ENCODE measurements around the gene PLCB3.

PLCB3 gene

DNA sequence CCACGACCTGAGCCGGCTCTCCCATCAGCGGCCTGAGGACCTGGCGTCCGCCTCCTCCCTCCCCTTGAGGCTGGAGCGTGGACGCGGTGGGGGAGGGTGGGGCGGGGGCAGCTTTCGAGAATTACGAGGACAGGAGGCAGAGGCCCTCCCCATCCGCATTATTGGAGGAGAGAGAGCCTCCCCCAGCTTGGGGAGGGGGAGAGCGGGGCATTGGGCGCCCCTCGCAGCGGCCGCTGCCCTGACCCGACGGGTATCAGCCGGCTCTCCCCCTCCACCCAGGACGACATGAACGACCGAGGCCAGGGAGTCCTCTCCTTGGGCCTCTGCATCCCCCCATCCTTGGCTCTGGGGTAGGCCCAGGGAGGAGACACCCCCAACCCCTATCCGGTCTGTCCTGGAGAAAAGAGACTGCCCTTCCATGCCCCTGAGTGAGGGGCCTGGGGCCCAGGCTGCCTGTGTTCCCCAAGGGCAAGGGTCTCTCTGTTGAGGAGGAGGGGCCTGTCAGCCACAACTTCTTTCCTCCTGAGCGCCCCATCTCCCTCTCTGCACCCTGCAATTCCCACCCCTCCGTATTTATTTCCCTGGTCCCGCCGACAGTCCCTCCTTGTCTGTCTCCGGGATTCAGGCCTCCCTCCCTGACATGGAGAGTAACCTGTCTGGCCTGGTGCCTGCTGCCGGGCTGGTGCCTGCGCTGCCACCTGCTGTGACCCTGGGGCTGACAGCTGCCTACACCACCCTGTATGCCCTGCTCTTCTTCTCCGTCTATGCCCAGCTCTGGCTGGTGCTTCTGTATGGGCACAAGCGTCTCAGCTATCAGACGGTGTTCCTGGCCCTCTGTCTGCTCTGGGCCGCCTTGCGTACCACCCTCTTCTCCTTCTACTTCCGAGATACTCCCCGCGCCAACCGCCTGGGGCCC is 34.8 kb downstream of the PLCB3 start:
- DNase-seq (ENCODE audit: low read depth in 2 of 2): no peak

DNA sequence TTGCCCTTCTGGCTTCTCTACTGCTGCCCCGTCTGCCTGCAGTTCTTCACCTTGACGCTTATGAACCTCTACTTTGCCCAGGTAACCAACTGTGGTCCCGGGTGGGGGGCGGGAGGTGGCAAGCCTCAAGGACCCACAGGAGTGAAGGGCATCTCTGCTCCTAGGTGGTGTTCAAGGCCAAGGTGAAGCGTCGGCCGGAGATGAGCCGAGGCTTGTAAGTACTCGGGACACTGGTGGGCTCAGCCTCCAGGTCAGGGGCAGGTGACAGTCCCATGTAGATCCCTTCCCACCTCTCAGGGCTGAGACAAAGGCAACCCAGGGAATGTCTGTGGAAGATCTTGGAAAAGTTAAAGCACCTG is 35.5 kb downstream of the PLCB3 start:
- DNase-seq (ENCODE audit: low read depth in 2 of 2): no peak

DNA sequence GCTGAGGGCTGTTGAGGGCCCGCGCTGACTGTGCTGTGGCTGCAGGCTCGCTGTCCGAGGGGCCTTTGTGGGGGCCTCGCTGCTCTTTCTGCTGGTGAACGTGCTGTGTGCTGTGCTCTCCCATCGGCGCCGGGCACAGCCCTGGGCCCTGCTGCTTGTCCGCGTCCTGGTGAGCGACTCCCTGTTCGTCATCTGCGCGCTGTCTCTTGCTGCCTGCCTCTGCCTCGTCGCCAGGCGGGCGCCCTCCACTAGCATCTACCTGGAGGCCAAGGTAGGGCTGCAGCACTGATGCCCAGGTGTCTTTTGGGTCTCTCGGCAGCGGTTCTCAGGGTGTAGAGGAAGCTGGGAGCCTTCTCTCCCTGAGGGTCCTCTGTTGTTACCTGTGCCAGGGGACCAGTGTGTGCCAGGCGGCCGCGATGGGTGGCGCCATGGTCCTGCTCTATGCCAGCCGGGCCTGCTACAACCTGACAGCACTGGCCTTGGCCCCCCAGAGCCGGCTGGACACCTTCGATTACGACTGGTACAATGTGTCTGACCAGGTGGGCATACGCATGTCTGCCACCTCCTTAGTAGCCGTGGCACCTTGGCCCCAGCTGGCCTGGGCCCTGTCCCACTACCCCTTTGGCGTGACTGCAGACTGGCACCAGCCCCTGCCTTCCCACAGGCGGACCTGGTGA is 36.5 kb downstream of the PLCB3 start:
- no peak for DNase-seq (ENCODE audit: low read depth in 2 of 2)

DNA sequence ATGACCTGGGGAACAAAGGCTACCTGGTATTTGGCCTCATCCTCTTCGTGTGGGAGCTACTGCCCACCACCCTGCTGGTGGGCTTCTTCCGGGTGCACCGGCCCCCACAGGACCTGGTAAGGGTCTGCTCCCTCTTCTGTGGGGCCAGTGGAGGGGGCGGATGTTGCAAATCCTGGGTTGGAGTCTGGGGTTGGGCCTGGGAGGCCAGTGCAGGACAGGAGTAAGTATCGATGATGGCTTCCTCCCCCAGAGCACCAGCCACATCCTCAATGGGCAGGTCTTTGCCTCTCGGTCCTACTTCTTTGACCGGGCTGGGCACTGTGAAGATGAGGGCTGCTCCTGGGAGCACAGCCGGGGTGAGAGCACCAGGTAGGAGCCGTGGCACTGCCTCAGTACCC is 37.0 kb downstream of the PLCB3 start:
- no peak for DNase-seq (ENCODE audit: low read depth in 2 of 2)

DNA sequence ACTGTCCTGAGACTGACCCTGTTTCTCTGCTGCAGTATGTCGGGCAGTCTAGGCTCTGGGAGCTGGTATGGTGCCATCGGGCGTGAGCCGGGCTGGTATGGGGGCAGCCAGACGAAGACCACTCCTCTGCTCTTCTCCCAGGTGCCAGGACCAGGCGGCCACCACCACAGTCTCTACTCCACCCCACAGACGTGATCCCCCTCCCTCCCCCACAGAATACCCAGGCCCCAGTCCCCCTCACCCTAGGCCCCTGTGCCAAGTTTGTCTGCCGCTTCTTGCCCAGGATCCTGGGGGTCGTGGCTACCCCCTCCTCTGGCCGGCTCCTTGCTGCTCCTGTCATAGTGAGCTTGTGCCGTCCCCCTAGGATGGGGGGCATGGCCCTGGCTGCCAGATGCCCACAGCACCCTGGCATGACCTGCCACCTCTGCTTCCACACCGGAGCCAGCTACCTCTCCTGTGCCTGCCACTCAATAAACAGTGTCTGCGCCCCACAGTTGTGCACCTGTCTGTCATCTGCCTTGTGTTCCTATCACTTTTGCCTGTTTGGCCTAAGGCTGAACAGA is 37.8 kb downstream of the PLCB3 start:
- no peak for DNase-seq (ENCODE audit: low read depth in 2 of 2)

DNA sequence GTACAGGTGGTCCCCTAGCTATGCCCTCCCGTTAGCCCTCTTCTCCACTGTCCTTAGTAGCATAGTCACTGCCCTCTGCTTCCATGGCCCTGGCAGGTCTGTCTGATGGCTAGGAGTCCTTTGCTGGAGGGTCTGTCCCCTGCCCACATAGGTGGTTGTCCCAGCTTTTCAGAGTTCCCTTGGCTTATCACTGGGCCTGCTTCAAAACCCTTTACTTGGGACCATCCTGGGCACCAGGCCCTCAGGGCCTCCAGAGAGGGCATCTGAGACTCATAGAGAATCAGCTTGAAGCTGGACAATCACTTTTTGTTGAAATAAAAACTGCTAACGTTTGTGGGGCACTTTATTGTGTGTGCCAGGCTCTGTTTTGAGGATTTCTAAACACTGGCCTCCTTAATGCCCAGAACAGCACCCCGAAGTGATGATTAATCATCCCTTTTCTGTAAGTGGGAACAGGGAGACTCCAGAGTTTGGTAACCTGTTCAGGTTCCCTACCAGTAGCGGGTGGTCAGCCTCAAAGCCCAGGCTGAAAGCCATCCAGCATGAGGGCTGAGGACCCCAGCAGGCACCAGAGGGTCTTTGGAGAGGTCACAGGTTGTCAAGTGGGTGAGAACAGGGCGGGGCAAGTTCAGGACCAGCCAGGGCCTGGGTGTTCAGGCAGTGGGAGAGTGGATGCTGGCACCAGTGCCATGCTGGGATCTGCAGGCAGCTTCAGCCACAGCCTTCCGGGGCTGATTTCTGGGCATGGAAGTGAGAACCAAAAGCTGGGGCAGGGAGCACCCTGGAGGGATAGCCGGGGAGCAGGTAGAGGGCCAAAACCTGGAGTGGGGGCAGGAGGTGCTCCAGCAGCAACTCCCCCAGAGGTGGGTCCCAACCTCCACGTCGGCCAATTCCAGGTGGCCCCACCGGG is 39.3 kb downstream of the PLCB3 start:
- DNase-seq (ENCODE audit: low read depth in 2 of 2): no peak

DNA sequence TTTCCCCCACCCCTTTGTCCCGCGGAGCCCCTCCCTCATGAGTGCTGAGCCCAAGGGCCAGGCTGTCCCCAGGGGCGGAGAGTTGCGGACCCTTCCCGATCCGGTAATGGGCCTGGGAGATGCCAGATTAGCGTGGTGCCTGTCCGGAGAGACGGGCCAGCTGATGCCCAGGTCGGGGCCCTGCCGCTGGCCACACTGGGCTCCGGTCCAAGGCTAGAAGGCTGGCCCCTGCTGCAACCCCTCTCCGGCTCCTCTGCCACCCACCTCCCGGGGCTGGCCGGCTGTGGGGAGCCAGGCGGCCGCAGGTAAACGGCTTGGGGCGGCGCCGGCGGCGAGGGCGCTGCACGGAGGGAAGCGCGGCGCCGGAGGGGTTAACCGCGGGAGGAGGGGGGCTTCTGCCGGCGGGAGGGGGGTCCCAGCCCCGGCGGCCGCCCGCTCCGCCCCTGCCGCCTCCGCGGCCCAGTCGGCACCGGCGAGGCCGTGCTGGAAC is 40.0 kb downstream of the PLCB3 start, which contains the start of gene KCNK4:
TSS of gene KCNK4 (plus strand) at position 41 of the 490 bp plus-strand sequence. CDS start 1,717 bp downstream, outside the sequence.
- no peak for DNase-seq (ENCODE audit: low read depth in 2 of 2)

DNA sequence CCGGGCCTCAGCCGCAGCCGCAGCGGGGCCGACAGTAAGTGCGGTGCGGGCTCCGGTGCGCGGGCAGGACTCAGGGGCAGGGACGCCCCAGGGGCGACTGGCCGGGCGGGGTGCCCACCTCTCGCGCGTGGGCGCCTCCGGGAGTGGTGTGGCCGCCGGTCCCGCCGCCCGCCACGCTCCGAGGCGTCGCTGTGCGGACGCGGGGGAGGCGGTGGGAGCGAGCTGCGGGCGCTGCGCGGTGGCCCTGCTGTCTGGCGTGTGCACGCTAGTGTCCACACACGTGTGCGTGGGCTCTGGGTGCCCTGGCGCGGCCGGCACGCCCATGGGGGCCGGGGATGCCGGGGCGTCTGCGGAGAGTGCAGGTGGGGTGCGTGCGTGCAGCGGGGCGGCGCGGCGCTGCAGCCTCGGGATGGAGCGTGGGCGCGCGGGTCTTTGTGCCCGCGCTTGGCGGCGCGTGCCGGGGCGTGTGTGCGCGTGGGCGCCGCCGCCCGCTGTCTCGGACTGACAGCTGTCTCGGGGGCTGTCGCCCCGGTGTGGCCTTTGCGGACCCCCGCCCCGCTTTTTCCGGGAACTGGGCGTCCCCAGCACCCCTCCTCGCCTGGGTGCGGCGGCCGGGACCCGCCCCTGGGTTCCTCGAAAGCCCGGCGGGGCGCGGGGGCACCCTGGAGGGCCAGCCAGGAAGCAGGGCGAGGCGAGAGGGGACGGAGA is 40.6 kb downstream of the PLCB3 start:
- DNase-seq (ENCODE audit: low read depth in 2 of 2): no peak

DNA sequence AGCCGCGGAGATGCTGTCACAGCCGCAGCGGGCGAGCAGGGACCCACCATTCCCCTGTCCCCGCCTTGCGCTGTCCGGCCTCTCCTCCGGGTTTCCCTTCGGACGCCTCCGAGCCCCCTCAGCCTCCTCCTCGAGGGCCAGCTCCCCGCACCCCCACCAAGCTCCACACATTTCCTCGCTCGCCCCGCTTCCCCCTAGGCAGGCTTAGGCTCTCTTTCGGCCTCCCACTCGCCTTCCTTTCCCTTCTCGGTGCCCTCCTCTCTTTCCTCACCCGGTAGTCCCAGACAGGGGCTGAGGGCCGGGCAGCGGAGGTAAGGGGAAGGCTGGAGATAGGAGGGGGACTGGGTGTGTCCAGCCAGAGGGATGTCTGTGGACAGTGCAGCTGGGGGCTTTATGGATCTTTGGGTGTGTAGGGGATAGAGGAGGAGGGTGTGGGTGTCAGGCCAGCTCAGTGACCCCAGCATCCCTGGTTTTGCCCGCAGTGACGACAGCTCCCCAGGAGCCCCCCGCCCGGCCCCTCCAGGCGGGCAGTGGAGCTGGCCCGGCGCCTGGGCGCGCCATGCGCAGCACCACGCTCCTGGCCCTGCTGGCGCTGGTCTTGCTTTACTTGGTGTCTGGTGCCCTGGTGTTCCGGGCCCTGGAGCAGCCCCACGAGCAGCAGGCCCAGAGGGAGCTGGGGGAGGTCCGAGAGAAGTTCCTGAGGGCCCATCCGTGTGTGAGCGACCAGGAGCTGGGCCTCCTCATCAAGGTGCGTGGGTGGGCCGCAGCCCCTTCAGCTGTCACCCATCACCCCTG is 41.3 kb downstream of the PLCB3 start:
- no peak for DNase-seq (ENCODE audit: low read depth in 2 of 2)

DNA sequence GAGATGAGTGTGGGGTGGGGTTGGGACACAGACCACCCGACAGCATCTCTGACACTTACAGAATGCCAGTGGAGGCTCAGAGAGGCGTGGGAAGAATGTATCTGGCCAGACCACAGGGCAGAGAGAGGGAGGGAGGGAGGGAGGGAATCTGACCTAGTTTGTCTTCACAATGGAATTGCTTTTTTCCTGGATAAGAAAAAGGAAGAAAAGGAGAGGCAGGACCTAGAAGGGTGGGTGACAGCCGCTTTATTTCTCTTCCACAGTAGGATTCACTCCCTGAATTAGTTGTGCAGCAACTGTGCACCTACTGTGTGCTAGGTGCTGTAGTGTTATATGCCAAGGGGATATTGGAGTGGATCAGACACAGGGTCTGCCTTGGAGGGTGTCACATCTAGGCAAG is 43.4 kb downstream of the PLCB3 start:
- no peak for DNase-seq (ENCODE audit: low read depth in 2 of 2)

DNA sequence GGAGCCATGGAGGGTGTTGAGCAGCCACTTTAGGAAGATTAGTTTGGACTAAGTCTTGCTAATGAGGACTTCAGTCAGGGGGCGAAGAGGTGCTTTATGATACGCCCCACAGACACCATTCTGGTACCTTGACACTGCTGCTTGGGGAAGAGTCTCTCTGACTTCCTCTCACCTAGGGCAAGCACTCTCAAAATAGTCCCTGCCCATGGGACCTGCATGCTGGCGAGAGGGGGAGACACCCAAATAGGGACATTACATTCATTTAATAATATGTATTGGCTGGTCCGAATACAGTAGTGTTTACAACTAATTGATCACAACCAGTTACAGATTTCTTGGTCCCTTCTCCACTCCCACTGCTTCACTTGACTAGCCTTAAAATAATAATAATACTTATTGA is 44.4 kb downstream of the PLCB3 start:
- no peak for DNase-seq (ENCODE audit: low read depth in 2 of 2)

DNA sequence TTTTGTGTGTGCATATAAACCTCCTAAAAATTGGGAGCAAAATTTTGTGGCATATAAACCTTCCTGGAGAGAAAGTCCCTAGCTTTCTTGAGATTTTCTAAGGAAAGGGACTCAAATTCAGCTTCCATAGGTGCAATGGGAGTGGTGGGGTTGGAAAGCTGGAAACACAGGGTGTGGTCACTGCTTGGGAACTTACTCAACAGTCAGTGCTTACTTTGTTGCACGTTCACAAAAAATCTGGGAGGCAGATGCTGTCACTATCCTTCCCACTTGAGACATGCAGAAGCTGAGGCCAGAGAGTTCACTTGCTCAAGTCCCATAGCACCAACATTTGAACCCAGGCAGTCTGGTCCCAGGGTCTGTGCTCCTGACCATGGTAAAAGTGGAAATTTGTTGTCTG is 44.9 kb downstream of the PLCB3 start:
- DNase-seq (ENCODE audit: low read depth in 2 of 2): no peak

DNA sequence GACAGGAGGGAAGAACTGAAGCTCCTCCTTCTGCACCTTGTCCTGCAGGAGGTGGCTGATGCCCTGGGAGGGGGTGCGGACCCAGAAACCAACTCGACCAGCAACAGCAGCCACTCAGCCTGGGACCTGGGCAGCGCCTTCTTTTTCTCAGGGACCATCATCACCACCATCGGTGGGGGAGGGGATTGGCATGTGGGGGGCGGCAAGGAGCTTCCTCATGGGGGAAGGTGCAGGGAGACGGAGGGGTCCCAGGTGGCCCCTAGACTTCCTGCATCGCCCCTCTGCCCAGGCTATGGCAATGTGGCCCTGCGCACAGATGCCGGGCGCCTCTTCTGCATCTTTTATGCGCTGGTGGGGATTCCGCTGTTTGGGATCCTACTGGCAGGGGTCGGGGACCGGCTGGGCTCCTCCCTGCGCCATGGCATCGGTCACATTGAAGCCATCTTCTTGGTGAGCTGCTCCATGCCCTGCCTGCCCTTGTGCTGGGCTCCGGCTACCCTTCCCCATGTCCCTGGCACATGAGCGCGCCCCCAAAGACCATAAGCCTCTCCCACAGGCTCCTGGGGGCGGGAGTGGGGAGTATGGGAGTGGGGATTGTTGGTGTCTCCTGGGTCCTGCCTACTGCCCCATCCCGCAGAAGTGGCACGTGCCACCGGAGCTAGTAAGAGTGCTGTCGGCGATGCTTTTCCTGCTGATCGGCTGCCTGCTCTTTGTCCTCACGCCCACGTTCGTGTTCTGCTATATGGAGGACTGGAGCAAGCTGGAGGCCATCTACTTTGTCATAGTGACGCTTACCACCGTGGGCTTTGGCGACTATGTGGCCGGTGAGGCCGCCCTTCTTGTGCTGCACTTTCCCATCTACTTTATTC is 45.7 kb downstream of the PLCB3 start:
- DNase-seq (ENCODE audit: low read depth in 2 of 2): no peak

DNA sequence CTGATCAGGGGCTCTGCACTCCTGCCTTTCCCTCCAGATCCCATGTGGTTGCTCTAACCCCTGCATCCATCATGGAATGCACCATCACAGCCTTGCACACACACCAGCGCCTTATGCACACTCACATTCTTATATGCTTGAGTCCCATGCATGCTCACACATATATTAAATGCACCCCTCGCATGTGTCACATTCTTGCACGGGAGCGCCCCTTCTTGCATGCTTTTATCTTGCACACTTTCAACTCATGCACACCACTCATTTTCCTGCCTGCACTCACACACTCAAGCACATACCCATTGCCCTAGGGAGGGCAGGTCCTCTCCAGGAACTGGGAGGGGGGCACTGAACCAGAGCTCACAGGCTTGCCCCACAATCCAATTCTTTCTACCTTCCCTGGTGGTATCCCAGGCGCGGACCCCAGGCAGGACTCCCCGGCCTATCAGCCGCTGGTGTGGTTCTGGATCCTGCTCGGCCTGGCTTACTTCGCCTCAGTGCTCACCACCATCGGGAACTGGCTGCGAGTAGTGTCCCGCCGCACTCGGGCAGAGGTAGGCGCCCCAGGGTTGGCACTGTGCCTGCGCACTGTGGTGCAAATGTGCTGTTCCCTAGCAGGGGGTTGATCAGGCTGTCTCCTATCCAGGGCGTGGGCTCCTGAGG is 46.5 kb downstream of the PLCB3 start:
- no peak for DNase-seq (ENCODE audit: low read depth in 2 of 2)

DNA sequence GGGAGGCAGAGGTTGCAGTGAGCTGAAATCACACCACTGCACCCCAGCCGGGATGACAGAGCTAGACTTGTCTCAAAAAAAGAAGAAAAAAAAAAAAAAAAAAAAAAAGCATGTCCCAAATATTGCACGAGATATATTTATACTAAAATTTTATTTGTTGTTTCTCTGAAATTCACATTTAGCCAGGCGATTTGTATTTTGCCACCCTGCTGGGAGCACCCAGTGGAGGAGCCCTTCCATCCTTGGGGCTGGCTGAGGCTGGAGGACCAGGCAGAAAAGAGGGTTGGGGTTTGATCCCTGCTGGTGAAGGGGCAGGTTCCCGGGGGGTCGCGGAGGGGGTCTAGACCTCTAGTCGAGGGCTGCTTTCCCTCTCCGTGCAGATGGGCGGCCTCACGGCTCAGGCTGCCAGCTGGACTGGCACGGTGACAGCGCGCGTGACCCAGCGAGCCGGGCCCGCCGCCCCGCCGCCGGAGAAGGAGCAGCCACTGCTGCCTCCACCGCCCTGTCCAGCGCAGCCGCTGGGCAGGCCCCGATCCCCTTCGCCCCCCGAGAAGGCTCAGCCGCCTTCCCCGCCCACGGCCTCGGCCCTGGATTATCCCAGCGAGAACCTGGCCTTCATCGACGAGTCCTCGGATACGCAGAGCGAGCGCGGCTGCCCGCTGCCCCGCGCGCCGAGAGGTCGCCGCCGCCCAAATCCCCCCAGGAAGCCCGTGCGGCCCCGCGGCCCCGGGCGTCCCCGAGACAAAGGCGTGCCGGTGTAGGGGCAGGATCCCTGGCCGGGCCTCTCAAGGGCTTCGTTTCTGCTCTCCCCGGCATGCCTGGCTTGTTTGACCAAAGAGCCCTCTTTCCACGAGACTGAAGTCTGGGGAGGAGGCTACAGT is 47.9 kb downstream of the PLCB3 start:
- no peak for DNase-seq (ENCODE audit: low read depth in 2 of 2)

DNA sequence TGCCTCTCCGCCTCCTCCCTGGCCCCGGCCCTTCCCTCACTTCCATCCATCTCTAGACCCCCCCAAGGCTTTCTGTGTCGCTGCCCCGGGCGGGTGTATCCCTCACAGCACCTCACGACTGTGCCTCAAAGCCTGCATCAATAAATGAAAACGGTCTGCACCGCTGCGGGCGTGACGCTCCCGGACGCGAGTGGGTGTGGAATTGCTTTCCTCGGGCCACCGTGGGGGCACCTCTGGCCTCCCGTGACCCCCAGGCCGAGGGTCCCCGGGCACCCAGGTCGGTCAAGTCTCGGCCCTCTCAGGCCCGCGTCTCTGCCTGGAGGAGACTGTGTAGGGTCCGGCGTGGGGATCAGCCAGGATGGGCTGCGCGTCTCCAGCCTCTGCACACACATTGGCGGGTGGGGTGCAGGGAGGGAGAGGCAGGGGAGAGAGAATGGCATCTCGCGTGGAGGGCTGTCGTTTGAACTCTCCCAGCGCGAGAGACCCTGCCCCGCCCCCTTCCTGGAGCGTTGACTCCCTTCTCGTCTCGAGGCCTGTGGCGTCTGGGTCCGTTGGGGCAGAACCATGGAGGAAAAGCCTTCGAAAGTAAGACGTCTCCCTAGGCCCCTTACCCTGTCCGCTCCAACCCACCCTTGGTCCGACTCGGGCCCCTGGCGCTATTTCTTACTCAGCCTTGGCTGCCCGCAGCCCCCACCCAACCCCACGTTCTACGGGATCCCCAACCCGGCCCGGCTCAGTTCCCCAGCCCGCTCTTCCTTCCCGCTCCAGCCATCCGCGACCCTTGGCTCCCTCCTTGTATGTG is 48.7 kb downstream of the PLCB3 start, which contains the start of gene CATSPERZ:
TSS of gene CATSPERZ (plus strand) at position 512 of the 802 bp plus-strand sequence. CDS start at position 565, 53 bp downstream.
- DNase-seq (ENCODE audit: low read depth in 2 of 2): no peak

Data from activated CD8-positive, alpha-beta memory T cell treated with anti-CD3 and anti-CD28 coated beads for 4 hours (primary cell).